Skeletal muscle tissue (tissue), 4 donors: Measurements from ENCODE around the gene IRX4. TPM values are rescaled to one million over a fixed set of nuclear protein-coding genes. Genes with fewer than 3 reads are reported as not detected.
"Not testable (repeated sequence)": the region's sequence is repeated elsewhere in the genome, so short reads cannot be mapped to it uniquely, and the experiment has no call there.

ENCODE experiments used
- H3K27ac ChIP-seq: one replicate; pipeline ENCODE4 v1.7.0; 2013; ENCODE audit warnings: mild to moderate bottlenecking, low read depth, low read length, inconsistent platforms
- H3K27me3 ChIP-seq, 3 donors: one replicate each; pipeline ENCODE4 v1.7.0; 2013; ENCODE audit warnings: low read length in 3 of 3; ENCODE audit not compliant: control insufficient read depth in 3 of 3, insufficient read depth in 3 of 3
- H3K36me3 ChIP-seq, 3 donors: one replicate each; pipeline ENCODE4 v1.7.0; 2013; ENCODE audit warnings: low read length in 3 of 3; ENCODE audit not compliant: control insufficient read depth in 3 of 3, insufficient read depth in 3 of 3
- H3K4me1 ChIP-seq, 3 donors: one replicate each; pipeline ENCODE4 v1.7.0; 2013; ENCODE audit warnings: low read length in 3 of 3, mild to moderate bottlenecking in 3 of 3; ENCODE audit not compliant: control insufficient read depth in 3 of 3, insufficient read depth in 3 of 3
- H3K4me3 ChIP-seq, 3 donors: one replicate each; pipeline ENCODE4 v1.7.0; 2013; ENCODE audit warnings: low read length in 3 of 3
- H3K9ac ChIP-seq, 3 donors: one replicate each; pipeline ENCODE4 v1.7.0; 2013; ENCODE audit warnings: low read length in 3 of 3, mild to moderate bottlenecking in 3 of 3, moderate library complexity in 2 of 3, low read depth in 1 of 3
- H3K9me3 ChIP-seq, 3 donors: one replicate each; pipeline ENCODE4 v1.7.0; 2013; ENCODE audit warnings: low read length in 3 of 3; ENCODE audit not compliant: control insufficient read depth in 3 of 3
- total RNA-seq: library from RNA; depleted of rRNA; stranded (reverse); fragments of >200 nt; gene quantifications from one replicate; pipeline ENCODE4 v1.2.3, GENCODE V29; 2014
- donor health status: Osteomylitis.

IRX4 gene
- total RNA-seq, 1 donor from 2014 or later: under 0.01 TPM

DNA sequence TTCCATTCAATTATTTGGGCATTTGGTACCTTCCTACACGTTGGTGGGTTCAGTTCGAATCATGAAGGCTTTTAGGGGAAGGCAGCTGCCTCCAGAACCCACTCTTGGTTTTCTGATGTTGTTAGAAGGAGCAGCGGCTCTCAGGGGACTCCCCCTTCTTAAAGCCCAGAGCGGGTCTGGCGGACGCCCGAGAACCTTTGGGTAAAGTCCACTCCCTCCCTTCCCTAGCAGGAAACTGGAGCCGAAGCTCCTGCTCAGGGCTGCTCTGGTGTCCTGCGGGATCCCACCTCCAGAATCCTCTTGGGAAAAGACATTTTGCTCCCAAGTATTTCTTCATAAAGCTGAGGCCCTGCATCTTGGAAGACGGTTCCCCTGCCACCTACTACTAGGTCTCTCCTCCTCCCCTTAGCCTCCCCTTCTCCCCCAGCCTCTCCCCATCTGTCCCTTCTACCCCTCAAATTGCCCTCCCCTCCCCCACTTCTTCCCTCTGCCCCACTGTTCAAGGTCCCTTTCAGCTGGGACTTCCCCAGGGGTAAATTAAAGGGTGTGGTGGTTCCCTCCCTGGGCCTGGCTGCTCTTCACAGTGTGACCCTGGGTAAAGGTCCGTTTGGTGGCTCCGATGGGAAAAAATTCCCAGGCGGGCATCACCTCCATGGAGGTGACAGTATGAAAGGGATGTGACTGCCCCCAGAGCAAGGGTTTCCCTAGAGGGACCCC, 9.3 kb downstream of the IRX4 start:
- peaks cover 0 to 6% (median 0%) of the 10 kb centered on the region in 3 donors for H3K4me1 ChIP-seq
- no peak overlapping the region for H3K27ac ChIP-seq
- no peaks in the 10 kb centered on the region for H3K9me3 ChIP-seq
- H3K27me3 ChIP-seq: peaks cover 50 to 80% (median 62%) of the 10 kb centered on the region in 3 donors
- H3K9ac ChIP-seq: no peak overlapping the region
- H3K4me3 ChIP-seq: no peak overlapping the region
- H3K36me3 ChIP-seq: no peaks in the 10 kb centered on the region

DNA sequence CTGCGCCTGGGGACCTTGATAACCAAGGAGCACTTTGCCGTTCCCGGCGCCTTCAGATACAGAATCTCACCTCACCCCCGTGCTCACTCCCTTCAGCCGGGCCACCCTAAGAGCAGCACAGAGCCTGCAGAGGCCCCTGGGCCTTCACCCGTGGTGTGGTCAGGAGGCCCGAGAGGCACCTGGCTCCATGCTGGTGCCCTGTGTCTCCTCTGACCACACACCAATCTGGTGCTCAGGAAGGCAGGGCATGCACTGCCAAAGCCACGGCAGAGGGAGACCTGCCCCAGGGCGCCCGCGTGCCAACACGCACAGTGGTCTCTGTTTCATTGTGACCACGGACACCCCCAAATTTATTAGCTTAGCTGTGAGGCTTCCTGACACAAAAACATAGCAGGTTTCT, 11.3 kb downstream of the IRX4 start:
- no peak overlapping the region for H3K9ac ChIP-seq
- peaks cover 45 to 69% (median 56%) of the 10 kb centered on the region in 3 donors for H3K27me3 ChIP-seq

GRCh38 chr5:1870435-1871272, 12.1 kb downstream of the IRX4 start:
- not testable (repeated sequence) for H3K9me3 ChIP-seq, H3K9ac ChIP-seq, H3K4me1 ChIP-seq, H3K4me3 ChIP-seq, H3K27ac ChIP-seq, H3K36me3 ChIP-seq
- H3K27me3 ChIP-seq: peaks cover 46 to 65% (median 57%) of the 10 kb centered on the region in 3 donors

More for the DNA sequence above, 11.3 kb downstream of the IRX4 start:
- Histone ChIP-seq H3K27ac (no peak overlapping the region), H3K36me3 (no peaks in the 10 kb centered on the region), H3K4me1 (peaks cover 0 to 6% (median 0%) of the 10 kb centered on the region in 3 donors), H3K9me3 (no peaks in the 10 kb centered on the region), H3K4me3 (no peak overlapping the region)

GRCh38 chr5:1868886-1869475, 13.7 kb downstream of the IRX4 start:
- Histone ChIP-seq H3K27me3 (peaks cover 41 to 64% (median 57%) of the 10 kb centered on the region in 3 donors), H3K4me1 (no peaks in the 10 kb centered on the region), H3K4me3 (no peak overlapping the region), H3K27ac (no peak overlapping the region), H3K9ac (no peak overlapping the region), H3K9me3 (no peaks in the 10 kb centered on the region), H3K36me3 (no peaks in the 10 kb centered on the region)

GRCh38 chr5:1867815-1868143, 14.9 kb downstream of the IRX4 start:
- no peak overlapping the region for H3K9ac ChIP-seq
- peaks cover 32 to 62% (median 59%) of the 10 kb centered on the region in 3 donors for H3K27me3 ChIP-seq
- no peak overlapping the region for H3K4me3 ChIP-seq
- no peaks in the 10 kb centered on the region for H3K36me3 ChIP-seq
- H3K9me3 ChIP-seq: no peaks in the 10 kb centered on the region
- no peaks in the 10 kb centered on the region for H3K4me1 ChIP-seq
- H3K27ac ChIP-seq: no peak overlapping the region

GRCh38 chr5:1867114-1867814, 15.5 kb downstream of the IRX4 start:
- no peak overlapping the region for H3K4me3 ChIP-seq
- no peaks in the 10 kb centered on the region for H3K4me1 ChIP-seq
- H3K9me3 ChIP-seq: no peaks in the 10 kb centered on the region
- H3K27ac ChIP-seq: no peak overlapping the region
- H3K36me3 ChIP-seq: no peaks in the 10 kb centered on the region
- no peak overlapping the region for H3K9ac ChIP-seq
- H3K27me3 ChIP-seq: peaks cover 28 to 58% (median 57%) of the 10 kb centered on the region in 3 donors

- Histone ChIP-seq H3K4me3 (no peak overlapping the region), H3K27me3 (peaks cover 27 to 63% (median 50%) of the 10 kb centered on the region in 3 donors), H3K9me3 (no peaks in the 10 kb centered on the region), H3K27ac (no peak overlapping the region), H3K9ac (no peak overlapping the region), H3K4me1 (no peaks in the 10 kb centered on the region), H3K36me3 (no peaks in the 10 kb centered on the region)
These were observed 16.8 kb downstream of the IRX4 start for GRCh38 chr5:1865948-1866347.

- Histone ChIP-seq H3K27me3 (peaks cover 32 to 63% (median 50%) of the 10 kb centered on the region in 3 donors), H3K9me3 (no peaks in the 10 kb centered on the region), H3K27ac (no peak overlapping the region)
These were observed 17.2 kb downstream of the IRX4 start for GRCh38 chr5:1865486-1865885.

GRCh38 chr5:1864896-1865440, 17.8 kb downstream of the IRX4 start:
- H3K27ac ChIP-seq: no peak overlapping the region
- H3K4me3 ChIP-seq: no peak overlapping the region
- no peaks in the 10 kb centered on the region for H3K36me3 ChIP-seq
- H3K9ac ChIP-seq: no peak overlapping the region
- H3K27me3 ChIP-seq: peaks cover 32 to 60% (median 53%) of the 10 kb centered on the region in 3 donors
- no peaks in the 10 kb centered on the region for H3K4me1 ChIP-seq
- no peaks in the 10 kb centered on the region for H3K9me3 ChIP-seq

More at GRCh38 chr5:1865486-1865885, 17.2 kb downstream of the IRX4 start:
- H3K4me1 ChIP-seq: no peaks in the 10 kb centered on the region
- H3K36me3 ChIP-seq: no peaks in the 10 kb centered on the region
- no peak overlapping the region for H3K4me3 ChIP-seq
- H3K9ac ChIP-seq: no peak overlapping the region
